Measurements from ENCODE around the gene MRC1.

The MRC1 gene

GRCh38 chr10:17795813-17796594 is 13.1 kb upstream of the MRC1 start:
- DNase-seq: no peak

- DNase-seq: no peak
Observed at GRCh38 chr10:17801507-17801906, 7.6 kb upstream of the MRC1 start.

DNA sequence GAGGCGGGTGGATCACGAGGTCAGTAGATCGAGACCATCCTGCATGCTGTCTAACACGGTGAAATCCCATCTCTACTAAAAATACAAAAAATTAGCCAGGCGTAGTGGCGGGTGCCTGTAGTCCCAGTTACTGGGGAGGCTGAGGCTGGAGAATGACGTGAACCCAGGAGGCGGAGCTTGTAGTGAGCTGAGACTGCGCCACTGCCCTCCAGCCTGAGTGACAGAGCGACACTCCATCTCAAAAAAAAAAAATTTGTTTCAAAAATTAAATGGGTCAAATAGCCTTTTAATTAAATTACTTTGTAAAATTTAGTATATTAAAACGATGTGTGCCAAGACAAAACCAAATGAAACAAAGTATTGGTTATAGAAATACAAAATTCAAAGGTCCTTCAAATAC is 6.8 kb upstream of the MRC1 start:
- no peak for DNase-seq

- DNase-seq: no peak
Observed at GRCh38 chr10:17802976-17803375, 6.2 kb upstream of the MRC1 start.

DNA sequence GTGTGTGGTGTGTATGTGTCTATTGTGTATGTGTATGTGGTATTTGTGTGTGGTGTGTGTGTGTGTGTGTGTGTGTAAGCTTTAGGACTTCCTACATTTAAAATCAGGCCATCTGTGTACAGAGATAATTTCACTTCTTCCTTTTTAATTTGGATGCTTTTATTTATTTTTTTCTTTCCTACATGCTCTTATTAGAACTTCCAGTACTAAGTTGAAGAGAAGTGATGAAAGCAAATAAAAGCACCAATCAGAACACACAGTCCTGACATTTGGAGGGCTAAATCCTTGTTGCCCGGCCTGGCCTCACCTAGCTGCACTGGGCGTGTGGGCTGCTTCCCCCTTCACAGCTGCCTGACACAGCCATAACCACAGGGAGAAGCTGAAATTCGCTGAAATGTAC is 3.8 kb upstream of the MRC1 start:
- no peak for DNase-seq

DNA sequence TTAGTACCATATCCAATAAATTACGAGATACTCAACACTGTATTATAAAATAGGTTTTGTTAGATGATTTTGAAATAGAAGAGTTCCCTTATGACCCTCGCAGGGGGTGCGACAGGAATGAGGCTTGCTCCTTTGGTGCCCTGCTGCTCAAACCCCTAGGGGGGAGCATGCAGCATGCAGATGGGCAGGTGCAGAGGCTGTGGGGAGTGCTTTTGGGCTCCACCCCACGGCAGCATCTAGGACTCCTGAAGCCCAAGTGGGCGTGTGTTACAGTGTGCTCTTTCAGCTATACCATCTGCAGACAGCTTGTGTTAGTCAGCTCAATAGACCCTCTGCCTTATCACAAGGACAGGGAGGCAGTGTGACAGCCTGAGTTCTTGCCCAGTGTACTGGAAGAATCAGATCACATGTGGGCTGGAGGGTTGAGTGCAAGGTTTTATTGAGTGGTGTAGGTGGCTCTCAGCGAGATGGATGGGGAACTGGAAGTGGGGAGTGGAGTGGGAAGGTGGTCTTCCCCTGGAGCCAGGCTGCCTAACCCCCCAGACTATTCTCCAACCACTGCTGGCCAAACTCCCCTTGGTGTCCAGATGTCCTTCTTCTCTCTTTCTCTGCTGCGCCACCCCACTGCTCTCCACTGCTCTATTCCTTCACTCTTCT is 3.1 kb upstream of the MRC1 start:
- no peak for DNase-seq

DNA sequence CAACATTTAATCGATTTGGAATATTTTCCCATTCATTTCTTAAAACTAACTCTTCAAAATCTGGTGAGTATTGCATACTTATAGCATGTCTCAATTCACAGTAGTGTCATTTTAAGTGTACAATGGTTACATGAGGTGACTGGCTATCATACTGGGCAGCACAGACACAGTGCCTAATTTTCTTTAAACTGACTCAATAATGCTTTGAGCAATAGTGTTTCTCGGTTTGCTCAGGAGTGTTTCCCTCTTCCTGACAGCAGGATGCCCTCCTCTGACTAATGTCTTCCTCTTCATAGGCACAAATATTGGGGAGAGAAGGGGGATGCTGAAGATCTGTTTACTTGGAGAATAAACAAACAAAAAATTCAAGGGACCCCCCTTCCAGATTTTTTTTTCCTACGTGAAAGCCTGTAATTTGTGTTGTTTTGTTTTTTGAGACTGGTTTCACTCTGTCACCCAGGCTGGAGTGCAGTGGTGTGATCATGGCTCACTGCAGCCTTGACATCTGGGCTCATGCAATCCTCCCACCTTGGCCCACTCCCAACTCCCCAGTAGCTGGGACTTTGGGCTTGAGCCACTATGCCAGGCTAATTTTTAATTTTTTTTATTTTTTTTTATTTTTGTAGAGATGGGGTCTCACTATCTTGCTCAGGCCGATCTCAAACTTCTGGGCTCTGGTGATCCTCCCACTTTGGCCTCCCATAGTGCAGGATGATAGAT is 2.2 kb downstream of the MRC1 start:
- no peak for DNase-seq

DNA sequence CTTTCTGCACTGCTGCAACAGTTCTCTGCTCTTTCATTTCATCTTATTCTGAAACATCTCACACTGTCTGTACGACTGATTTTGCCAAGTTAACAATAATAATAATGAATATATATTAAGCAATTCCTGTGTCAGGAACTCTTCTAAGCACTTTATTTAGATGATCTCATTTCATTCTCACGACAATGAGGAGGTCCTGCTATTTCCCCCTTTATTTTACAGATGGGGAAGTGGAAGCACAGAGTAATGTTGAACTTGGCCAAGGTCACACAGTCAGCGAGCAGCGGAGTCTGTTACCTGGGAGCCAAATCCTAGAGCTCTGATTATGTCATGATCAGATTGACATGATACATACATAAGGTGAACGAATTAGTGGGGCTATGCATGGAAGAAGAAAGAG is 5.8 kb downstream of the MRC1 start:
- DNase-seq: no peak

GRCh38 chr10:17816199-17816598 is 7.1 kb downstream of the MRC1 start:
- DNase-seq: no peak

- no peak for DNase-seq
Observed at GRCh38 chr10:17817316-17817715, 8.2 kb downstream of the MRC1 start.

GRCh38 chr10:17817790-17818189 is 8.6 kb downstream of the MRC1 start:
- no peak for DNase-seq

- no peak for DNase-seq
Observed at GRCh38 chr10:17819836-17820235, 10.7 kb downstream of the MRC1 start.

- DNase-seq: no peak
Observed at GRCh38 chr10:17820943-17821342, 11.8 kb downstream of the MRC1 start.

- DNase-seq: no peak
Observed at GRCh38 chr10:17821893-17822292, 12.7 kb downstream of the MRC1 start.

- no peak for DNase-seq
Observed at GRCh38 chr10:17831341-17831740, 22.2 kb downstream of the MRC1 start.

DNA sequence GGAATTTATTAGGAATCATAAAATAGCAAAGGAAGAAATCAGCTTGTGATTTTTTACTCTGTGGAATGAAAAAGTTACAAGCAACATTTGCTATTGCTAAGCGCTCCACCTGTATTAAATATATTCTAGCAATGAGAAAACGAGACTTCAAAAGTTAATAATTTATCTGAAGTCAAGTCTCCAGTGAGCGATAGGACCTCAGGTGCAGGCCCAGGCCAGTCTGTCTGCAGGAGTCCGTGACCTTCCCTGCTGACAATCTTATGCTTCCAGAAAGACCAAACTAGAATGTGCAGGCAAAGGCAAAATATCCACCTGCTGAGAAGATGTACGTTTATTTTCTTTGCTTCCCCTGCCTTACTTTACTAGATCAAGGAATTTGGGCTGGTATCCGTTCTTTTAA is 22.7 kb downstream of the MRC1 start:
- no peak for DNase-seq

DNA sequence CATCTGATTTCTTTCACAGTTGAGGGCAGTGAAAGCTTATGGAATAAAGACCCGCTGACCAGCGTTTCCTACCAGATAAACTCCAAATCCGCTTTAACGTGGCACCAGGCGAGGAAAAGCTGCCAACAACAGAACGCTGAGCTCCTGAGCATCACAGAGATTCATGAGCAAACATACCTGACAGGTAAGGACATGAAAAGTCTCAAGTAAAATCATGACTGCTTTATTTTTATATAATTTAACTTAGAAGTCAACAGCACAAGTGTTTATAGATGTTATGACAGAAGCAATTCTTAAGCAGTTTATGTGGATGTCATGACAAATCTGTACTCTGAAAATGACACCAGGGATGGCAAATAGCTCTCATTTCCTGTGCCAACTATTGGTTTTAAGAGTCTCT is 24.5 kb downstream of the MRC1 start:
- no peak for DNase-seq

DNA sequence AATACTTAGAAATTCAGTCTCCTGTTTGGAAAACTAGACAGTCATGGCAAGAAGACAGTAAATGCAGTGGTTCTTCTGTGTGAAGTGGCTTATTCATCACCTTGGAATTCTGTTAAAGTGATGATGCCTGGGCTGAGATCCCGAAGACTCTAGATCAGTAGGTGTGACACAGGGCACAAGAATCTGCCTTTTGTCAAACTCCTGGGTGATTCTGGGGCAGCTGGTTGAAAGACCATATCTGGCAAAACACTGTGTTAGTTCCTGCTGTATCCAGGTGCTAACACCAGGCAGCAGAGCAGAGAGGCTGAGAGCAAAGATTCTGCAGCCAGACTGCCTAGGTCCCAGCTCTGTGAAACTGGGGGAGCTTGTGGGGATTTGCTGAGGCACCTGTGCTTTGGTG is 26.5 kb downstream of the MRC1 start:
- DNase-seq: no peak

GRCh38 chr10:17836942-17837341 is 27.8 kb downstream of the MRC1 start:
- DNase-seq: no peak

- DNase-seq: no peak
Observed at GRCh38 chr10:17838080-17838648, 29.0 kb downstream of the MRC1 start.

- no peak for DNase-seq
Observed at GRCh38 chr10:17841050-17841449, 31.9 kb downstream of the MRC1 start.

DNA sequence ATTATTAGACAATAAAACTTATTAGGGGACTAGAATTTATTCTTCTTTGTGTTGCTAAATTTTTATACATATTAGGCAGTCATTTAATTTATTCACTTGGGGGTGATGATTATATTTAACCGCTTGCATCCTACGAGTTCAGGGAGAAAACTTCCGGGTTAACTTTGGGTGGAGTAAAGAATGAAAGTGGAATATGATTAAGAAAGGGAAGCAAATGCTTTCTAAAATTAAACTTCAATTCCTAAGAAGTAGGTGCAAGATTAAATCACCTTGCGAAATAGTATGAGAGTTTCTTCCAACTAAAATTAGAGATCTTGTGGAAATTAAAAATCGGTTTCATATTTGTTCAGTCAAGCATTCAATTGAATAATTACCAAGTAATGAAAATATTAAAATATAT is 33.5 kb downstream of the MRC1 start:
- DNase-seq: no peak

DNA sequence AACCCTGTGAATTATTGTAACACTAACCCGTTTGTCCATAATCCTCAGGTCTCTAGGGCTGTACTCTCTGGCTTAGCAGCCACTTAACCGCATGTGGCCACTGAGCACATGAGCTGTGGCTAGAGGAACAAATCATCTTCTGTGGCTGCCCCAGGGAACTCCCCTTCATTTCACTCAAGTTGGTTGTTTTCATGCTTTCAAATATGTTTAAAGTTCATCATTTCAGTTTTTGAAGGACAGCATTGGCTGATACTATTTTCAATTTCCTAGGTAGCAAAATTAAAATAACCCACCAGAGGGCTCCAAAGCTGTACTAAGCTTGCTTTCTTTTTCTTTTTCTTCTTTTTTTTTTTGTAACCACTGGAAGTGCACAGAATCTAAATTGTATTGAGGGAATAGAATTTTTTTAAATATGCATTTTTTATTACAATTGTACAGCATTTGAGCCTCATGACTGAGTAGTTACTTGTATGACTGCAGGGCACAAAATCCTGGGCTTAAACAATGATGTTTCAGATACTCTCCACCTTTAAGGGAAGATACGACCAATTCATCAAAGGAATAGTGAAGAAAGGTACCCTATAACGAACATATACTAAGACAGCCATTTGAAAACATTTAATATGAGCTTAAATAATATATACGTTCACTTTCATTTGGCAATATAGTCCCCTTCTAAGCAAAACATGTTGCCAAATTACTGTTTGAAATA is 38.6 kb downstream of the MRC1 start:
- DNase-seq: no peak

All from activated CD4-positive, CD25-positive, alpha-beta regulatory T cell (primary cell).